HTR-8/SVneo (cell line): ENCODE measurements around the gene TRMT2A.
"Not testable (repeated sequence)": the region's sequence is repeated elsewhere in the genome, so short reads cannot be mapped to it uniquely, and the experiment has no call there.

ENCODE experiments used
- DNase-seq: peaks from one replicate; pipeline ENCODE4 v3.0.0; 2011; ENCODE audit warnings: low spot score, mixed read lengths; ENCODE audit not compliant: insufficient read length
- FAIRE-seq: peaks from 2 replicates; lab custom pipeline; 2011; peaks lifted over from hg19 to GRCh38; lab: Jason Lieb, UNC

The TRMT2A gene

GRCh38 chr22:20067384-20067682 lies 49.7 kb downstream of the TRMT2A start:
- not testable (repeated sequence) for DNase-seq, FAIRE-seq

DNA sequence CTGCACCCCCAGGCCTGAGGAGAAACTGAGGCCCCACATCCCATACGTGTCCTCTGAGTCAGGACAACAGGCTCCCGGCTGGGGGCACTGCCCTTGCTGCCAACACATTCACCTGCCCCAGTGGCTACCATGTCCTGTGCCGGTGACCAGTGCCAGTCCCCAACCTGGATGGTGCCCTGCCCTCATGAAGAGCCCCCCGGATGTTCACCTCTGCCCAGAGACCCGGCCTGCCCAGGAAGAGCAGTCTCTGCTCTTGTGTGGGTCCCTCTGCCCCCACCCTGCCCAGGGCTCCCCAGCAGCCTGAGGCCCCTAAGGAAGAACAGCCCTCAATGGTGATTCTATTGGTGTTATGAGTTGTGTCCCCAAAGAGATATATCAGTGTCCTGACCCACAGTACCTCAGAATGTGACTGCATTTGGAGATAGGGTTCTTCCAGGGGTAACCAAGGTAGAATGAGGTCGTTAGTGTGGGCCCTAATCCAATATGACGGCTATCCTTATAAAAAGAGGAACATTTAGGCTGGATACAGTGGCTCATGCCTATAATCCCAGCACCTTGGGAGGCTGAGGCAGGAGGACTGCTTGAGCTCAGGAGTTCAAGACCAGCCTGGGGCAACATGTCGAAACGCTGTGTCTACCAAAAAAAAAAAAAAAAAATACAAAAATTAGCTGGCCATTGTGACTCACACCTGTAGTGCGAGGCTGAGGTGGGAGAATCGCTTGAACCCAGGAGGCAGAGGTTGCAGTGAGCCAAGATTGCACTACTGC lies 50.2 kb downstream of the TRMT2A start:
- DNase-seq: no peak
- FAIRE-seq: no peak

DNA sequence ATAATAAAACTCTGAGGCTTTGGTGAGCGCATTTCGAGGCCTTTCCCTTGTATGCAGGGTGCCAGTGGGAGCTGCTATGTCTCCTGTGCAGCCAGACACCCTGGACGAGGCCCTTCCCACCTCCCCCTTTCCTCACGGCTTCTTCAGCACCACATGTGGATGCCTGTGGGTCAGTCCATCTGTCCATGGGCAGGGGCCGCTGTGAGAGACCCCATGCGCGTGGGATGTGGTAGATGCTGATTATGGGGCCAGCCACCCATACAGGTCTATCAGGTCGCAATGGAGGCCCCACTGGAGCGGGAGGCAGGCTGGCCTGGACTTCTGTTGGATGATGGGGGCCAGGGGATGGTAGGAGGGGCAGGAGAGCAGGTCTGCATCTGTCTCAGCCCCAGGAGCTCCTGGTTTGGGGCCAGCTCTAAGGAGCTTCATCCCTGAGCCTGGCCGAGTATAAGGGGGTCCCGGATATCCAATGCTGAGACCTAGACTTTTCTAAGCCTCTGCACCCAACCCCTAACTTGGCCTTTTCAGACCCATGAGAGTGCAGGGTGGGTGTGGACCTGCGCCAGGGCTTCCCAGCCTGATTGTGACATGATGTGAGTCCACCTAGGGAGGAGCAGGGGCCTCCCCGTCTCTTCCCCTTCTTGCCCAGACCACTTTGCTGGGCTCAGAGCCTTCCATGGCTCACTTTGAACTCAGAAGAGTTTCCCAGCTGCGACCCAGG lies 51.0 kb downstream of the TRMT2A start:
- FAIRE-seq (no peak), DNase-seq (no peak)

DNA sequence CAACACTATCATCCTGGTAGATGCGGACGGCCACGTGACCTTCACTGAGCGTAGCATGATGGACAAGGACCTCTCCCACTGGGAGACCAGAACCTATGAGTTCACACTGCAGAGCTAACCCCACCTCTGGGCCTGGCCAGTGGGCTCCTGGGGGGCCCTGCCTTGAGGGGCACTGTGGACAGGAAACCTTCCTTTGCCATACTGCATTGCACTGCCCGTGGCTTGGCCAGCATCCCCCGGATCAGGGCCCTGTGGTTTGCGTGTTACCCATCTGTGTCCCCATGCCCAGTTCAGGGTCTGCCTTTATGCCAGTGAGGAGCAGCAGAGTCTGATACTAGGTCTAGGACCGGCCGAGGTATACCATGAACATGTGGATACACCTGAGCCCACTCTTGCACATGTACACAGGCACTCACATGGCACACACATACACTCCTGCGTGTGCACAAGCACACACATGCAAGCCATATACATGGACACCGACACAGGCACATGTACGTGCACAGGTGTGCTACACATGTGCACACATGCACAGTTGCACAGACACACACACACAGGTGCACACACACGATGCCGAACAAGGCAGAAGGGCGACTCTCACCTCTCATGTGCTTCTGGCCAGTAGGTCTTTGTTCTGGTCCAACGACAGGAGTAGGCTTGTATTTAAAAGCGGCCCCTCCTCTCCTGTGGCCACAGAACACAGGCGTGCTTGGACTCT lies 52.3 kb downstream of the TRMT2A start:
- no peak for FAIRE-seq
- DNase-seq: no peak

GRCh38 chr22:20064140-20064480 lies 52.9 kb downstream of the TRMT2A start:
- DNase-seq (no peak), FAIRE-seq (no peak)

- DNase-seq: no peak
- no peak for FAIRE-seq
Observed at GRCh38 chr22:20063271-20064139, 53.5 kb downstream of the TRMT2A start.

DNA sequence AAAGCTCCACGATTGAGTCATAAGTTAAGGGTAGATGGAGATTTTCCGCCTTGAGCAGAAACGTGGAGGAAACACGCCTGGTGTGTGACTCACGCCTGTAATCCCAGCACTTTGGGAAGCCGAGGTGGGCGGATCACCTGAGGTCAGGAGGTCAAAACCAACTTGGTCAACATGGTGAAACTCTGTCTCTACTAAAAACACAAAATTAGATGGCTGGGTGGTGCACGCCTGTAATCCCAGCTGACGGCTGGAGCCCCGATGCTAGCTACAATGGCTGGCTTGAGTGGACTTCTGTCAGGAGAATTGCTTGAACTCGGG lies 54.3 kb downstream of the TRMT2A start:
- DNase-seq (no peak), FAIRE-seq (no peak)

DNA sequence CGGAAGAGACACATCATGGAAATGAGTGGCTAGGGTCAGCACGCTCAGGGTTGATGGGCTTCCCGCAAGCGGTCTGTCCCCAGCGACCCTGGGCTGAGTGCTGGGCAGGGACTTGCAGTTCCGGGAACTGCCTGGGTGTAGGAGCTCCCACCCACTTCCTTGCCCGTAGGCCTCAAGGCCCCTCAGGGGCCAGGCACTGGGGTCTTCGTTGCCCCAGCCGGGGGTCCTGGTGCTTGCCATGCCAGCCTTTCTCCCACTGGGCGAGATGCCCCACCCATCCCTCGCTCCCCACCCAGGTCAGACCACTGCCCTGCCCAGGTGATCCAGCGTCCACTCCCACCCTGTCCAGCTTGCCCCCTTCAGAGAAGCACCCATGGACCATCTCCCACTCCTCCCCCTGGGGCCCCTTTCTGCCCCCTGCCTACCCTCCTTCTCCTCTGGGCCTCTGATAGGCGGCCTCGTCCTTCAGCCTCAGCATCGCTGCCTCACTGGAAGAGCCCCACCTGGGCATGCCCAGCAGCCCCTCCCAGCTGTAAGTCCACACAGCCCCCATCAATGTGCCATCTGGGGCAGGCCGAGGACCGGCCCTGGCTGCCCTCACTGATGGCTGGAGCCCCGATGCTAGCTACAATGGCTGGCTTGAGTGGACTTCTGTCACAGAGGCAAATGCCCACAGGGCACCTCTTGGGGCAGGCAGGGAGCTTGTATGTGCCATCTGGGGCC lies 54.8 kb downstream of the TRMT2A start:
- FAIRE-seq (no peak), DNase-seq (no peak)
